GM10266 (cell line): ENCODE measurements around the gene MZF1.

ENCODE experiments used
- DNase-seq: peaks from one replicate; pipeline ENCODE4 v3.0.0; 2012; ENCODE audit errors: extremely low spot score
- CTCF ChIP-seq: IDR thresholded peaks from 2 replicates; pipeline ENCODE4 v1.5.1; 2012; ENCODE audit warnings: mild to moderate bottlenecking, low read depth; ENCODE audit not compliant: control insufficient read depth, insufficient read depth; ENCODE audit errors: missing control alignments

MZF1 gene

GRCh38 chr19:58535857-58536256 is 37.3 kb downstream of the MZF1 start:
- DNase-seq, result no peak
- no peak for TF ChIP-seq CTCF

GRCh38 chr19:58531034-58531840 is 41.9 kb downstream of the MZF1 start:
- no peak for DNase-seq
- no peak for TF ChIP-seq CTCF

- no peak for DNase-seq
- TF ChIP-seq CTCF, result no peak
Observed at GRCh38 chr19:58529405-58529804, 43.7 kb downstream of the MZF1 start.

GRCh38 chr19:58522709-58523108 is 50.4 kb downstream of the MZF1 start:
- no peak for TF ChIP-seq CTCF
- DNase-seq, result no peak

- no peak for TF ChIP-seq CTCF
- DNase-seq, result no peak
Observed at GRCh38 chr19:58521651-58522050, 51.5 kb downstream of the MZF1 start.

- no peak for TF ChIP-seq CTCF
- no peak for DNase-seq
Observed at GRCh38 chr19:58520257-58520599, 52.9 kb downstream of the MZF1 start.

- peak; percentile 89 for DNase-seq
- TF ChIP-seq CTCF, result peak; percentile 93
Observed at GRCh38 chr19:58519355-58520256, 53.5 kb downstream of the MZF1 start, which contains the start of gene ZBTB45. ZBTB45 (minus strand) TSS chr19:58519810; CDS start chr19:58517673, 2,137 bp downstream.
